Heart right ventricle (tissue), 16 donors: ENCODE data around the gene AHR. TPM values are rescaled to one million over a fixed set of nuclear protein-coding genes. Genes with fewer than 3 reads are reported as not detected.

Source experiments
- ATAC-seq, 8 donors: fragments of 200-7000 bp; cut with Tn5 transposase; one replicate each; pipeline ENCODE4 v1.9.1; 2020; ENCODE audit warnings: mild to moderate bottlenecking in 8 of 8, moderate library complexity in 8 of 8, moderate number of reproducible peaks in 1 of 8
- DNase-seq, 2 donors: peaks; one replicate each; pipeline ENCODE4 v3.0.0-alpha.2; 2020
- H3K27ac ChIP-seq, 10 donors: fragments of 200-600 bp; sonication (generic) in 2 of 10; one replicate each; pipeline versions ENCODE4 v1.5.0 to v1.8.0; 2020 to 2022; ENCODE audit warnings: mild to moderate bottlenecking in 3 of 10
- H3K27me3 ChIP-seq, 7 donors: fragments of 200-600 bp; one replicate each; pipeline ENCODE4 v1.8.0; 2021 to 2022; ENCODE audit warnings: mild to moderate bottlenecking in 2 of 7
- H3K36me3 ChIP-seq, 9 donors: fragments of 200-600 bp; sonication (generic) in 1 of 9; one replicate each; pipeline versions ENCODE4 v1.5.0 to v1.8.0; 2020 to 2022; ENCODE audit warnings: mild to moderate bottlenecking in 2 of 9
- H3K4me1 ChIP-seq, 9 donors: fragments of 200-600 bp; sonication (generic) in 1 of 9; one replicate each; pipeline versions ENCODE4 v1.5.0 to v1.8.0; 2020 to 2022; ENCODE audit warnings: mild to moderate bottlenecking in 4 of 9
- H3K4me3 ChIP-seq, 10 donors: fragments of 200-600 bp; sonication (generic) in 2 of 10; one replicate each; pipeline versions ENCODE4 v1.5.0 to v1.8.0; 2020 to 2022; ENCODE audit warnings: mild to moderate bottlenecking in 7 of 10, moderate library complexity in 2 of 10
- H3K9me3 ChIP-seq, 11 donors: fragments of 200-600 bp in 10 of 11; sonication (generic) in 2 of 11; one replicate each; pipeline versions ENCODE4 v1.5.0 to v1.8.0; 2013 to 2022; ENCODE audit warnings: mild to moderate bottlenecking in 2 of 11, control low read depth in 1 of 11, moderate library complexity in 1 of 11
- CTCF ChIP-seq, 9 donors: fragments of 200-600 bp; sonication (generic) in 2 of 9; IDR thresholded peaks; one replicate each; pipeline versions ENCODE4 v1.5.0 to v1.8.0; 2021 to 2022; ENCODE audit warnings: antibody characterized with exemption in 9 of 9, mild to moderate bottlenecking in 5 of 9, moderate library complexity in 1 of 9
- WGBS, 2 donors: extraction: QIAGEN DNeasy Blood & Tissue Kit; methylation state at CpG; one replicate each; pipeline ENCODE4 v1.1.7; 2013; ENCODE audit warnings: inconsistent platforms in 1 of 2; 5-methylcytosine and 5-hydroxymethylcytosine counted together
- intact Hi-C, 10 donors: fragments of 100-400 bp; cut with DNase I; formaldehyde crosslinking; loops; one replicate each; pipeline versions ENCODE4 v1.11.1 to v1.14.2; 2022
- polyA plus RNA-seq, 2 donors: library from polyadenylated mRNA; stranded (reverse); fragments of 200-250 nt; gene quantifications; one replicate each; pipeline ENCODE4 v1.2.3, GENCODE V29; 2013
- total RNA-seq, 10 donors: library from RNA; stranded (reverse); fragmentation: NEBNext Ultra II Directional in 3 of 10; extraction: Animal tissue kit (Norgen Biotek cat#: 25700) in 3 of 10; gene quantifications; one replicate each; pipeline versions ENCODE4 v1.2.1 to v1.2.4, GENCODE V29; 2021 to 2023
- donor health status: Arrhythmogenic right ventricular cardiomyopathy.
- donor health status: ischemic (EF 13 %, LVEDD 7.1; RV severe dilation, severe dysfunction).
- donor health status: healthy with polysubstance abuse.
- donor health status: DM: no; HTN: yes; CAD: no.
- donor health status: DM: no; HTN: no; CAD: no.
- donor health status: ischemic (EF 25% LVEDD 6.9; RV normal size, moderate dysfunction).
- donor health status: ischemic (EF 25% LVEDD 5.7; RV mildly dilated, moderate dysfunction).
- donor health status: healthy.
- donor health status: DM: yes; HTN: yes; CAD: no.
- donor health status: Ischemic cardiomyopathy.
- donor health status: ischemic (EF 35%, LVEDD 5.7; RV mildly dilated, moderate dysfunction).
- donor health status: nonischemic (EF 11% LVEDD 7.7; RV severe dilation, severe dysfunction).
- donor health status: DM: yes; HTN: yes; CAD: no.
- donor health status: PGD.
- donor health status: ischemic (EF 29% LVEDD 5.4; RV normal size, mild dysfunction).
- donor health status: nonischemic (EF 23%, LVEDD 6.1; RV moderate dilation, normal function).

Gene AHR
- total and polyA plus RNA-seq, 12 donors = 5.3 to 52.8 (median 33.0) TPM

DNA sequence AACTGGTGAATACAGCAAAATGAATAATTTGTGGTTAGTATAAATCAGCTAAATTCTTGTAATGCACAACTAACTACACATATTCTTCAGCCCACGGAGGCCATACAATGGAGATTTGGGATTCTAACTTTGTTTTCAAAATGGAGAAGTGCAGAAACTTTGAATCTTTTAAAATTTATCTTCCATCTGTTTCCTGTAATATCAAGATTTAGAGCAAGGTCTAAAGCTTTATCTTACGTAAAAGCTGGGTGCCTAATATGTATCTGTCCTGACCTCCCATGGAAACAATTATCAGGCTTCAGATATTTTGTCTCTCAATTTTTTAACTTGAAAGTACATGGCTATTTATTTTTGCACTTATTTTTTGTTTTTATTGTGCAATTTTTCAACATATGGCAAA, 5.0 kb upstream of the AHR start:
- H3K4me1 ChIP-seq = peaks cover 10 to 45% (median 29%) of the 10 kb centered on the region in 9 donors
- no peaks in the 10 kb centered on the region for H3K36me3 ChIP-seq
- H3K27me3 ChIP-seq = no peaks in the 10 kb centered on the region
- intact Hi-C loops = loop anchor here in 2 of 10 donors (10.0 kb wide), 2 partner anchors 351 to 869 kb away; partner anchors contain the start of gene CRPPA (in 1 of the 2)
- H3K27ac ChIP-seq = peak overlapping the region in 4 of 10 donors; percentile 11 to 37 (median 31)
- no peaks in the 10 kb centered on the region for H3K9me3 ChIP-seq
- H3K4me3 ChIP-seq = no peak overlapping the region
- DNase-seq (no peak), ATAC-seq (no peak)
- WGBS, 2 donors = 69 to 70% methylated on average over 2 of the region's 2 CpGs
- TF ChIP-seq CTCF (IDR thresholded peaks at IDR 0.05) = no peak

DNA sequence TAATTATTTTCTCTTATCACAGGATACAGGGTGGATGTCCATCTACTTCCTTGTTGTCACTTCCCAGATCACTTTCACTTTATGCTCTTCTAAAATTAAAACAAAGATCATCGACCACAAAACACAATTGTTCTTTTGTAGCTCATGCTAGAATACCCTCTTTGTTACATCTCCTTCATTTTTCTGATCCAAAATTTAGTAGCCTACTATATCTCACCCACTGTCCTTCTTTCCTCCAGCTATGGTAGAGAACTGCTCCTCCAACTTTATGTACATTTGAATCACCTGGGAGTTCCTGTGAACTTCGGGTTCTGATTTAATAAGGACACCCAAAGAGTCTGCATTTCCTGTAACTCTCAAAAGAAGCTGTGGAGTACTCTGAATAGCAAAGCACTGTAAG, 1.2 kb upstream of the AHR start:
- H3K9me3 ChIP-seq = no peaks in the 10 kb centered on the region
- ATAC-seq (no peak), DNase-seq (no peak)
- peak overlapping the region; percentile 11 to 97 (median 94) for H3K27ac ChIP-seq
- H3K4me3 ChIP-seq = peak overlapping the region in 5 of 10 donors; percentile 1 to 97 (median 86)
- H3K4me1 ChIP-seq = peaks cover 0 to 42% (median 31%) of the 10 kb centered on the region in 9 donors
- intact Hi-C loops = loop anchor here in 4 of 10 donors (5.0 to 10.0 kb wide), 4 partner anchors 155 to 872 kb away; partner anchors contain the start of gene CRPPA (in 1 of the 4)
- TF ChIP-seq CTCF (IDR thresholded peaks at IDR 0.05) = no peak
- 16 to 40% methylated on average over 2 of the region's 2 CpGs for WGBS, 2 donors
- H3K27me3 ChIP-seq = no peaks in the 10 kb centered on the region
- H3K36me3 ChIP-seq = no peaks in the 10 kb centered on the region

GRCh38 chr7:17298840-17299482, 509 bp downstream of the AHR start:
- Histone ChIP-seq H3K4me3 (peak overlapping the region; percentile 76 to 97 (median 90)), H3K4me1 (peaks cover 0 to 49% (median 42%) of the 10 kb centered on the region in 9 donors), H3K27ac (peak overlapping the region; percentile 82 to 97 (median 95)), H3K9me3 (no peaks in the 10 kb centered on the region), H3K36me3 (no peaks in the 10 kb centered on the region), H3K27me3 (no peaks in the 10 kb centered on the region)
- ATAC-seq (peak; percentile 41 to 79 (median 54)), DNase-seq (peak; percentile 45 to 58)
- intact Hi-C loops = loop anchor here in 4 of 10 donors (2.0 to 10.0 kb wide), 6 partner anchors 68 to 874 kb away; partner anchors contain the start of gene CRPPA (in 1 of the 4)
- 0% methylated on average over 81 of the region's 81 CpGs for WGBS, 2 donors
- TF ChIP-seq CTCF (IDR thresholded peaks at IDR 0.05) = no peak

DNA sequence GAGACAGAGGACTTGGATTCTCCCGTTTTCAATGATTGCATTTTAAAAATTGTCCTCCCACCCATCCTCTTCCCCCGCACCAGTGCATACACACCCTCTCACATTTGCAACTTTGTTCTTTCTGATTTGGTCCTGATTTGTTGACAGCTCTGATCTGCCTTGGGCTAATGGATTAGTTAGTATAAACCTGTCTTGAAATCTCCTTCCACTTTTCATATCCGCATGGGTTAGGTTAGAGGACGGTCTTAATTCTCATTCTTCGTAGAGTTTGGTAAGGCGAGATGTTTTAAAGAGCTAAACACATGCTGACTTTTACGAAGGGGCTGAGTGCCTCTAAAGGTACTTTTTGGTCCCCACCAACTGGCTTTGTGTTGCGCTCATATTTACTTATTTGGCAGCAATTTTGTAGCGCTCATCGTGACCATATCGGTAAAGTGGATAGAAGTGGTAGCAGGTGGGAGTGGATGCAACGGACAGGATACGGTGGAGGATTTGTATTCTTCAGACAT, 1.1 kb downstream of the AHR start:
- no peaks in the 10 kb centered on the region for H3K9me3 ChIP-seq
- TF ChIP-seq CTCF (IDR thresholded peaks at IDR 0.05) = no peak
- intact Hi-C loops = loop anchor here in 4 of 10 donors (2.0 to 10.0 kb wide), 6 partner anchors 69 to 875 kb away; partner anchors contain the start of gene CRPPA (in 1 of the 4)
- no peaks in the 10 kb centered on the region for H3K27me3 ChIP-seq
- peak in 6 of 8 donors; percentile 2 to 24 (median 10) for ATAC-seq
- WGBS, 2 donors = 0 to 2% methylated on average over 13 of the region's 13 CpGs
- no peaks in the 10 kb centered on the region for H3K36me3 ChIP-seq
- DNase-seq = no peak
- peaks cover 0 to 55% (median 48%) of the 10 kb centered on the region in 9 donors for H3K4me1 ChIP-seq
- H3K27ac ChIP-seq = peak overlapping the region; percentile 82 to 97 (median 95)
- peak overlapping the region; percentile 76 to 97 (median 90) for H3K4me3 ChIP-seq
